Smooth muscle cell (in vitro differentiated cells): ENCODE data around the gene PGBD5. TPM values are rescaled to one million over a fixed set of nuclear protein-coding genes. Genes with fewer than 3 reads are reported as not detected.
A peak's percentile ranks its signal among the peaks of the same experiment; 100 is the strongest.

Experiments used
- DNase-seq: peaks from one replicate; lab custom pipeline; 2025; ENCODE audit not compliant: unreplicated experiment; lab: John Stamatoyannopoulos, UW
- H2AFZ ChIP-seq: fragments of 200-600 bp; sonication (generic); 2 replicates; pipeline ENCODE4 v1.6.0; 2016; ENCODE audit warnings: antibody characterized with exemption, low read depth, mild to moderate bottlenecking
- H3F3A ChIP-seq: fragments of 200-600 bp; sonication (generic); 2 replicates; pipeline ENCODE4 v1.6.0; 2017; ENCODE audit warnings: antibody characterized with exemption, low read depth
- H3K27ac ChIP-seq: fragments of 200-600 bp; sonication (generic); 2 replicates; pipeline ENCODE4 v1.5.1; 2016; ENCODE audit warnings: low read depth, mild to moderate bottlenecking
- H3K27me3 ChIP-seq: fragments of 200-600 bp; sonication (generic); 2 replicates; pipeline ENCODE4 v1.6.1; 2016; ENCODE audit warnings: low read depth, mild to moderate bottlenecking
- H3K36me3 ChIP-seq: fragments of 200-600 bp; sonication (generic); 2 replicates; pipeline ENCODE4 v1.5.1; 2016; ENCODE audit warnings: low read depth
- H3K4me1 ChIP-seq: fragments of 200-600 bp; sonication (generic); 2 replicates; pipeline ENCODE4 v1.5.1; 2016; ENCODE audit warnings: low read depth
- H3K4me2 ChIP-seq: fragments of 200-600 bp; sonication (generic); 2 replicates; pipeline ENCODE4 v1.6.0; 2016; ENCODE audit warnings: mild to moderate bottlenecking
- H3K4me3 ChIP-seq: fragments of 200-600 bp; sonication (generic); 2 replicates; pipeline ENCODE4 v1.5.1; 2016; ENCODE audit warnings: mild to moderate bottlenecking
- H3K79me2 ChIP-seq: fragments of 200-600 bp; sonication (generic); 2 replicates; pipeline ENCODE4 v1.6.0; 2016; ENCODE audit warnings: low read depth, mild to moderate bottlenecking
- H3K9ac ChIP-seq: fragments of 200-600 bp; sonication (generic); 2 replicates; pipeline ENCODE4 v1.6.0; 2016; ENCODE audit warnings: low read depth
- H3K9me3 ChIP-seq: fragments of 200-600 bp; sonication (generic); replicated peaks from 2 replicates; pipeline ENCODE4 v1.5.1; 2016; ENCODE audit warnings: low read depth
- H4K20me1 ChIP-seq: fragments of 200-600 bp; sonication (generic); 2 replicates; pipeline ENCODE4 v1.6.0; 2016; ENCODE audit warnings: low read depth
- WGBS: methylation state at CpG from one replicate; pipeline ENCODE4 v1.1.7; 2016; ENCODE audit warnings: low lambda C conversion rate; 5-methylcytosine and 5-hydroxymethylcytosine counted together
- polyA plus RNA-seq: library from polyadenylated mRNA; unstranded; fragments of >200 nt; fragmentation: Nextera tagmentation; extraction: Ambion mirVana; gene quantifications from 2 replicates; pipeline ENCODE4 v1.2.1, GENCODE V29; 2016
- total RNA-seq: library from RNA; depleted of rRNA; stranded (reverse); fragments of >200 nt; gene quantifications from 2 replicates; pipeline ENCODE4 v1.2.3, GENCODE V29; 2014
- TF ChIP-seq, protein P1 (sequence below): fragments of 200-600 bp; sonication (generic); IDR thresholded peaks from 2 replicates; pipeline ENCODE4 v1.5.1; 2017; ENCODE audit warnings: borderline replicate concordance, mild to moderate bottlenecking, antibody characterized with exemption; ENCODE audit not compliant: insufficient read depth, poor library complexity, severe bottlenecking

The PGBD5 gene
- total and polyA plus RNA-seq, 2 experiments from 2014 or later, result 0.83 to 0.94 TPM

DNA sequence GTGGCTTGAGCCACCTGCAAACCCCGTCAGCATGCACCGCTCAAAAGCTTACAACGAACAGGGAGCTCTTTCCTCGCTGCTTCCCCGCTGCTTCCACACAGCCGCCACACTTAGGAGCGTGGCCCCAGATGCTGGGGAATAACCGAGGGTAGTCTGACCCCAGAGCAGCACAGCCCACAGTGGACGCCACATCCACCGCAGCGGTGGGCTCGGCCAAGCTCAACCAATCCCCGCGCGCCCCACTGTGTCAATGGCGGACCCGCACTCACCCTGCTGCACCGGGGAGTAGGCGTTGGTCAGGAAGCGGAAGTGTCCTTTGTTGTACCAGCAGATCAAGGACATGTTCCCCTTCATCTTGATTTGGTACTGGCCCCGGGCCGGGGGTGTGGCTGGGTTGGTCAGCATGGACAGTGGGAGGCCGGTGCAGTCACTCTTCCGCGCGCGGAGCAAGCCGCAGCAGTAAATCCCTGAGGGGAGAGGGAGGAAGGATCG, 93.5 kb downstream of the PGBD5 start:
- Histone ChIP-seq H3K27me3 (no peaks in the 10 kb centered on the region), H3K79me2 (no peaks in the 10 kb centered on the region), H3K4me3 (peak overlapping the region; percentile 45), H4K20me1 (no peaks in the 10 kb centered on the region), H3K4me1 (peaks cover 10% of the 10 kb centered on the region), H3K9ac (no peak overlapping the region), H2AFZ (peak overlapping the region; percentile 65), H3F3A (no peaks in the 10 kb centered on the region), H3K36me3 (no peaks in the 10 kb centered on the region), H3K9me3 (no peaks in the 10 kb centered on the region), H3K27ac (no peak overlapping the region), H3K4me2 (peak overlapping the region; percentile 82)
- TF ChIP-seq, protein P1, sequence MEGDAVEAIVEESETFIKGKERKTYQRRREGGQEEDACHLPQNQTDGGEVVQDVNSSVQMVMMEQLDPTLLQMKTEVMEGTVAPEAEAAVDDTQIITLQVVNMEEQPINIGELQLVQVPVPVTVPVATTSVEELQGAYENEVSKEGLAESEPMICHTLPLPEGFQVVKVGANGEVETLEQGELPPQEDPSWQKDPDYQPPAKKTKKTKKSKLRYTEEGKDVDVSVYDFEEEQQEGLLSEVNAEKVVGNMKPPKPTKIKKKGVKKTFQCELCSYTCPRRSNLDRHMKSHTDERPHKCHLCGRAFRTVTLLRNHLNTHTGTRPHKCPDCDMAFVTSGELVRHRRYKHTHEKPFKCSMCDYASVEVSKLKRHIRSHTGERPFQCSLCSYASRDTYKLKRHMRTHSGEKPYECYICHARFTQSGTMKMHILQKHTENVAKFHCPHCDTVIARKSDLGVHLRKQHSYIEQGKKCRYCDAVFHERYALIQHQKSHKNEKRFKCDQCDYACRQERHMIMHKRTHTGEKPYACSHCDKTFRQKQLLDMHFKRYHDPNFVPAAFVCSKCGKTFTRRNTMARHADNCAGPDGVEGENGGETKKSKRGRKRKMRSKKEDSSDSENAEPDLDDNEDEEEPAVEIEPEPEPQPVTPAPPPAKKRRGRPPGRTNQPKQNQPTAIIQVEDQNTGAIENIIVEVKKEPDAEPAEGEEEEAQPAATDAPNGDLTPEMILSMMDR, result no peak
- no peak for DNase-seq
- WGBS, result 40% methylated on average over 29 of the region's 29 CpGs

DNA sequence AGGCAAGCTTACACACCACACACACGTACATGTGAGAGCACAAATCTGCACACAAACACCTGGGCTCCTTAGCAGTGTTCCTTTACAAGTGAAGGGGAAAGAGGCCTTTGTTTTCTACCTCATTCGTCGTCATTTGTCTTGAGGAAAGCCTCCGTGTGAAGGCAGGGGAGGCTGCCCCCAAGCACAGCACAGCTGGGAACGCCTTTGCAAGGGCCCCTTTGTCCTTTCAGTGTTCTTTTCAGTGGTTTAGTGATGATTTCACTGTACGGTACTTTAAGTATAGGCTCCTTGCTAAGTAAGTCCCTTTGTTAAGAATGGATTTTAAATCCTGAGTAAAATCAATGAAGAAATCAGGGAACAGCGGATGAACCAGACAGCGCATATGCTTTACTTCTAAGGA, 94.1 kb downstream of the PGBD5 start:
- Histone ChIP-seq H3K36me3 (no peaks in the 10 kb centered on the region), H3F3A (no peaks in the 10 kb centered on the region), H3K9me3 (no peaks in the 10 kb centered on the region), H3K27me3 (no peaks in the 10 kb centered on the region), H3K4me3 (peak overlapping the region; percentile 45), H4K20me1 (no peaks in the 10 kb centered on the region), H3K9ac (no peak overlapping the region), H3K27ac (no peak overlapping the region), H2AFZ (peak overlapping the region; percentile 65), H3K79me2 (no peaks in the 10 kb centered on the region), H3K4me2 (peak overlapping the region; percentile 82), H3K4me1 (peaks cover 10% of the 10 kb centered on the region)
- no peak for DNase-seq
- 63% methylated on average over 8 of the region's 8 CpGs for WGBS
- TF ChIP-seq, protein P1, result no peak

DNA sequence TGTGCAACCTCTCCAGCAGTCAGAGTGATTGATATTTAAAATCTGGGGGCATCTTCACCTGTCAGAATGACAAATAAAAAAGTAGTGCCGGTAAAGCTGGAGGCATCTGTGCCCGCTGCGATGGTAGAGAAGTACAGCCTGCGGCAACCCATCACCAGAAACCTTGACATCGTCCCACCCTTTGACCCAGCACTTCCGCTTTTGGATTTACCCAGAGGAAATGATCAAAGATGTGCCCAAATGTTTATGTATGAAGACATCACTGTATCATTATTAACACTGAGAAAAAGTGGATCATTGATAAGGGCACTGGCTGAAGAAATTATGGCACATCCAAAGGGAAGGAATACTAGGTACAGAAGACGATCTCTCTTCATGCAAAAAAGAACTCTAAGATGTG, 96.0 kb downstream of the PGBD5 start:
- H4K20me1 ChIP-seq, result no peaks in the 10 kb centered on the region
- no peak overlapping the region for H3K27ac ChIP-seq
- no peak overlapping the region for H3K9ac ChIP-seq
- DNase-seq, result no peak
- H3K4me3 ChIP-seq, result no peak overlapping the region
- no peaks in the 10 kb centered on the region for H3K36me3 ChIP-seq
- H3K27me3 ChIP-seq, result no peaks in the 10 kb centered on the region
- TF ChIP-seq, protein P1, result no peak
- no peaks in the 10 kb centered on the region for H3K79me2 ChIP-seq
- H3F3A ChIP-seq, result no peaks in the 10 kb centered on the region
- no peaks in the 10 kb centered on the region for H3K9me3 ChIP-seq
- no peak overlapping the region for H3K4me2 ChIP-seq
- peaks cover 10% of the 10 kb centered on the region for H3K4me1 ChIP-seq
- WGBS, result 93% methylated on average over 7 of the region's 7 CpGs
- no peak overlapping the region for H2AFZ ChIP-seq

DNA sequence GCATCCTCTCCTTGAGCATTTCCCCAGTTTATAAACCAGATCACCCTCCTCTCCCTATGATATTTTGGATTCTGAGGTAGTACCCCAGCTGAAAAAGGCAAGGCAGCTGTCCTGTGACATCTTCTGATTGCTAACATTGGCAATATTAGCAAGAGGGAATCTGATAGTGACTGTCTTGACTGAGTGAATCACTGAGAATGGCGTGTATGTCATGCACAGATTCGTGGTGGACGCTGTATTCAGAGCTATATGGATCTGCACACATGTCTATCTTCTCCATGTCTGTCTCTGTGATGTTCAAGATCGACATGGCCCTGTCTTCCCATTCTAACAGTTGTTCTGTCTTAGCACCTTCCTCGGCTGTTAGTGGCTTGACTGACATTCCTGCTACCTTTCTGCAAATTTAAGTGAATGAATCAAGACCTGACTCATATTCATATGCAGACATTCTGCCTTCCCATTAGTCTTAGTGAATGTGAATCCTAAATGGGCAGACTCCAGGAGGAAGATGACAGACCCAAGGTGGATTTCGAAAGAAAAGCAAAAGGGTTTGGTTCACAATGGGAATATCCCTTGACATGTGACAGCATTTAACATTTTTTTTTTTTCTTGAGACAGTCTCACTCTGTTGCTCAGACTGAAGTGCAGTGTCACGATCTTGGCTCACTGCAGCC, 97.7 kb downstream of the PGBD5 start:
- 83% methylated on average over 7 of the region's 7 CpGs for WGBS
- H3K9ac ChIP-seq, result no peak overlapping the region

More for the DNA sequence above, 97.7 kb downstream of the PGBD5 start:
- TF ChIP-seq, protein P1, result no peak
- H3K4me2 ChIP-seq, result no peak overlapping the region
- H3K27ac ChIP-seq, result peak overlapping the region; percentile 53
- DNase-seq, result no peak
- H4K20me1 ChIP-seq, result no peaks in the 10 kb centered on the region
- H3K79me2 ChIP-seq, result no peaks in the 10 kb centered on the region
- no peaks in the 10 kb centered on the region for H3K27me3 ChIP-seq
- no peaks in the 10 kb centered on the region for H3F3A ChIP-seq
- no peak overlapping the region for H2AFZ ChIP-seq
- no peak overlapping the region for H3K4me3 ChIP-seq
- H3K4me1 ChIP-seq, result peaks cover 10% of the 10 kb centered on the region
- H3K9me3 ChIP-seq, result no peaks in the 10 kb centered on the region
- H3K36me3 ChIP-seq, result no peaks in the 10 kb centered on the region
